ENCODE results near the gene UBA1.

Gene UBA1

GRCh38 chrX:47193475-47194193 is at the start of gene UBA1:
Gene UBA1 (plus strand): TSS chrX:47193829. CDS start chrX:47198803, 4,974 bp downstream.
- TF ChIP-seq CTCF (IDR thresholded peaks at IDR 0.05; ENCODE audit: low read depth, low read length), result peak; percentile 41

GRCh38 chrX:47143894-47144625 is 49.6 kb upstream of the UBA1 start:
- TF ChIP-seq CTCF (IDR thresholded peaks at IDR 0.05; ENCODE audit: low read depth, low read length), result no peak
- H3K4me3 ChIP-seq (ENCODE audit: low read depth, low read length), result peak overlapping the region; percentile 65

More at GRCh38 chrX:47193475-47194193, at the start of gene UBA1:
- peak within 1 kb of the TSS; percentile 90 for H3K4me3 ChIP-seq (ENCODE audit: low read depth, low read length)

GRCh38 chrX:47144626-47145394 is 48.8 kb upstream of the UBA1 start, which contains the start of the genes NDUFB11 and RBM10:
Gene NDUFB11 (minus strand): TSS chrX:47144702. CDS start chrX:47144679, 23 bp downstream.
Gene RBM10 (plus strand): TSS chrX:47145221. CDS start chrX:47147482, 2,261 bp downstream.
- peak; percentile 61 for TF ChIP-seq CTCF (IDR thresholded peaks at IDR 0.05; ENCODE audit: low read depth, low read length)
- H3K4me3 ChIP-seq (ENCODE audit: low read depth, low read length), result peak within 1 kb of the TSS; percentile 65

GRCh38 chrX:47145395-47146120 is 48.1 kb upstream of the UBA1 start:
- H3K4me3 ChIP-seq (ENCODE audit: low read depth, low read length), result peak overlapping the region; percentile 65

GRCh38 chrX:47146121-47146935 is 47.3 kb upstream of the UBA1 start:
- no peak for TF ChIP-seq CTCF (IDR thresholded peaks at IDR 0.05; ENCODE audit: low read depth, low read length)
- peak overlapping the region; percentile 65 for H3K4me3 ChIP-seq (ENCODE audit: low read depth, low read length)

More at GRCh38 chrX:47145395-47146120, 48.1 kb upstream of the UBA1 start:
- TF ChIP-seq CTCF (IDR thresholded peaks at IDR 0.05; ENCODE audit: low read depth, low read length), result no peak
